ENCODE measurements around the gene COL4A1.

Gene COL4A1

GRCh38 chr13:110319774-110320509, 13.0 kb upstream of the COL4A1 start:
- H3K79me2 ChIP-seq (ENCODE audit: insufficient read depth, low read length) = no peaks in the 10 kb centered on the region
- no peaks in the 10 kb centered on the region for H3K36me3 ChIP-seq (ENCODE audit: insufficient read depth, low read length)
- H3K4me1 ChIP-seq (ENCODE audit: insufficient read depth, low read length, poor library complexity, severe bottlenecking) = peaks cover 14% of the 10 kb centered on the region
- H2AFZ ChIP-seq (ENCODE audit: low read length) = no peak overlapping the region
- TF ChIP-seq CTCF (conservative IDR thresholded peaks at IDR 0.05; ENCODE audit: low read length) (no peak), EZH2phosphoT487 (IDR thresholded peaks at IDR 0.05; ENCODE audit: borderline replicate concordance) (no peak)
- peak overlapping the region; percentile 46 for H3K4me3 ChIP-seq (ENCODE audit: low read length, poor library complexity, severe bottlenecking)
- H3F3A ChIP-seq (ENCODE audit: low read depth) = no peaks in the 10 kb centered on the region
- H3K4me2 ChIP-seq (ENCODE audit: low read depth, low read length, poor library complexity, severe bottlenecking) = peak overlapping the region; percentile 65
- no peaks in the 10 kb centered on the region for H3K27me3 ChIP-seq (ENCODE audit: insufficient read depth, low read length, poor library complexity, severe bottlenecking)
- no peaks in the 10 kb centered on the region for H4K20me1 ChIP-seq (ENCODE audit: insufficient read depth, low read length, poor library complexity, severe bottlenecking)
- no peaks in the 10 kb centered on the region for H3K9me3 ChIP-seq (ENCODE audit: insufficient read depth, low read depth, low read length)
- H3K9me2 ChIP-seq (replicated peaks; ENCODE audit: low read depth, low read length) = no peaks in the 10 kb centered on the region
- H3K9ac ChIP-seq (ENCODE audit: low read depth, low read length, poor library complexity, severe bottlenecking) = no peak overlapping the region

- Histone ChIP-seq H4K20me1 (ENCODE audit: insufficient read depth, low read length, poor library complexity, severe bottlenecking) (no peaks in the 10 kb centered on the region), H3F3A (ENCODE audit: low read depth) (no peaks in the 10 kb centered on the region), H3K4me3 (ENCODE audit: low read length, poor library complexity, severe bottlenecking) (peak overlapping the region; percentile 46), H2AFZ (ENCODE audit: low read length) (no peak overlapping the region), H3K4me2 (ENCODE audit: low read depth, low read length, poor library complexity, severe bottlenecking) (peak overlapping the region; percentile 65), H3K4me1 (ENCODE audit: insufficient read depth, low read length, poor library complexity, severe bottlenecking) (peaks cover 14% of the 10 kb centered on the region), H3K79me2 (ENCODE audit: insufficient read depth, low read length) (no peaks in the 10 kb centered on the region), H3K9ac (ENCODE audit: low read depth, low read length, poor library complexity, severe bottlenecking) (no peak overlapping the region), H3K9me2 (replicated peaks; ENCODE audit: low read depth, low read length) (no peaks in the 10 kb centered on the region), H3K36me3 (ENCODE audit: insufficient read depth, low read length) (no peaks in the 10 kb centered on the region), H3K9me3 (ENCODE audit: insufficient read depth, low read depth, low read length) (no peaks in the 10 kb centered on the region), H3K27me3 (ENCODE audit: insufficient read depth, low read length, poor library complexity, severe bottlenecking) (no peaks in the 10 kb centered on the region)
- TF ChIP-seq EZH2phosphoT487 (IDR thresholded peaks at IDR 0.05; ENCODE audit: borderline replicate concordance) (no peak), CTCF (conservative IDR thresholded peaks at IDR 0.05; ENCODE audit: low read length) (no peak)
Measured at GRCh38 chr13:110319397-110319773, 12.4 kb upstream of the COL4A1 start.

GRCh38 chr13:110318920-110319319, 12.0 kb upstream of the COL4A1 start:
- no peaks in the 10 kb centered on the region for H3K9me3 ChIP-seq (ENCODE audit: insufficient read depth, low read depth, low read length)
- H2AFZ ChIP-seq (ENCODE audit: low read length) = no peak overlapping the region
- no peak overlapping the region for H3K4me3 ChIP-seq (ENCODE audit: low read length, poor library complexity, severe bottlenecking)
- peaks cover 14% of the 10 kb centered on the region for H3K4me1 ChIP-seq (ENCODE audit: insufficient read depth, low read length, poor library complexity, severe bottlenecking)
- no peaks in the 10 kb centered on the region for H3K36me3 ChIP-seq (ENCODE audit: insufficient read depth, low read length)
- H3K9ac ChIP-seq (ENCODE audit: low read depth, low read length, poor library complexity, severe bottlenecking) = no peak overlapping the region
- H3F3A ChIP-seq (ENCODE audit: low read depth) = no peaks in the 10 kb centered on the region
- no peak overlapping the region for H3K4me2 ChIP-seq (ENCODE audit: low read depth, low read length, poor library complexity, severe bottlenecking)
- no peak for TF ChIP-seq EZH2phosphoT487 (IDR thresholded peaks at IDR 0.05; ENCODE audit: borderline replicate concordance)
- no peak for TF ChIP-seq CTCF (conservative IDR thresholded peaks at IDR 0.05; ENCODE audit: low read length)
- no peaks in the 10 kb centered on the region for H4K20me1 ChIP-seq (ENCODE audit: insufficient read depth, low read length, poor library complexity, severe bottlenecking)
- no peaks in the 10 kb centered on the region for H3K79me2 ChIP-seq (ENCODE audit: insufficient read depth, low read length)
- H3K9me2 ChIP-seq (replicated peaks; ENCODE audit: low read depth, low read length) = no peaks in the 10 kb centered on the region
- H3K27me3 ChIP-seq (ENCODE audit: insufficient read depth, low read length, poor library complexity, severe bottlenecking) = no peaks in the 10 kb centered on the region

Measured in Loucy (cell line).